Cortex of kidney (tissue), 1 donor: ENCODE data around the gene PARD3.

Experiments used
- DNase-seq: peaks from one replicate; lab custom pipeline; 2025; lab: John Stamatoyannopoulos, UW

PARD3 gene

GRCh38 chr10:34340934-34341333 is 474.2 kb downstream of the PARD3 start:
- no peak for DNase-seq

GRCh38 chr10:34339816-34340553 is 475.1 kb downstream of the PARD3 start:
- DNase-seq = no peak

GRCh38 chr10:34337917-34338316 is 477.2 kb downstream of the PARD3 start:
- DNase-seq = no peak

- no peak for DNase-seq
These were observed 479.0 kb downstream of the PARD3 start for GRCh38 chr10:34335960-34336690.

GRCh38 chr10:34334908-34335307 is 480.2 kb downstream of the PARD3 start:
- no peak for DNase-seq

GRCh38 chr10:34333513-34333912 is 481.6 kb downstream of the PARD3 start:
- no peak for DNase-seq

GRCh38 chr10:34327184-34327583 is 487.9 kb downstream of the PARD3 start:
- DNase-seq = no peak

GRCh38 chr10:34323192-34323591 is 491.9 kb downstream of the PARD3 start:
- DNase-seq = no peak

GRCh38 chr10:34320265-34320664 is 494.8 kb downstream of the PARD3 start:
- no peak for DNase-seq

GRCh38 chr10:34319197-34319846 is 495.8 kb downstream of the PARD3 start:
- DNase-seq = no peak

GRCh38 chr10:34316154-34316553 is 498.9 kb downstream of the PARD3 start:
- no peak for DNase-seq

GRCh38 chr10:34314457-34314856 is 500.6 kb downstream of the PARD3 start:
- no peak for DNase-seq

GRCh38 chr10:34313888-34314287 is 501.2 kb downstream of the PARD3 start:
- DNase-seq = no peak

GRCh38 chr10:34313353-34313752 is 501.7 kb downstream of the PARD3 start:
- DNase-seq = no peak

- no peak for DNase-seq
These were observed 503.4 kb downstream of the PARD3 start for GRCh38 chr10:34311679-34312078.

GRCh38 chr10:34310234-34310633 is 504.9 kb downstream of the PARD3 start:
- DNase-seq = no peak

GRCh38 chr10:34305189-34305588 is 509.9 kb downstream of the PARD3 start:
- no peak for DNase-seq

- DNase-seq = no peak
These were observed 512.1 kb downstream of the PARD3 start for GRCh38 chr10:34303022-34303421.

GRCh38 chr10:34299105-34299611 is 515.9 kb downstream of the PARD3 start:
- no peak for DNase-seq

GRCh38 chr10:34298346-34298818 is 516.7 kb downstream of the PARD3 start:
- DNase-seq = no peak

- DNase-seq = no peak
These were observed 517.4 kb downstream of the PARD3 start for GRCh38 chr10:34297541-34298345.

GRCh38 chr10:34295142-34295548 is 520.0 kb downstream of the PARD3 start:
- no peak for DNase-seq
